Measurements from ENCODE around the gene PPFIBP1.

Gene PPFIBP1

GRCh38 chr12:27517546-27517945 is 6.5 kb upstream of the PPFIBP1 start:
- no peak overlapping the region for H3K4me3 ChIP-seq (replicated peaks in 1 of 2; ENCODE audit: low read depth in 2 of 2, low read length in 2 of 2)
- DNase-seq (ENCODE audit: low read depth in 2 of 2), result peak in 1 of 2 donors; percentile 42
- TF ChIP-seq CTCF (IDR thresholded peaks at IDR 0.05; ENCODE audit: low read depth, low read length), result no peak

GRCh38 chr12:27517961-27518665 is 5.9 kb upstream of the PPFIBP1 start:
- no peak for DNase-seq (ENCODE audit: low read depth in 2 of 2)
- H3K4me3 ChIP-seq (replicated peaks in 1 of 2; ENCODE audit: low read depth in 2 of 2, low read length in 2 of 2), result no peak overlapping the region
- no peak for TF ChIP-seq CTCF (IDR thresholded peaks at IDR 0.05; ENCODE audit: low read depth, low read length)

- DNase-seq (ENCODE audit: low read depth in 2 of 2), result peak; percentile 55 to 91
- no peak for TF ChIP-seq CTCF (IDR thresholded peaks at IDR 0.05; ENCODE audit: low read depth, low read length)
- H3K4me3 ChIP-seq (replicated peaks in 1 of 2; ENCODE audit: low read depth in 2 of 2, low read length in 2 of 2), result no peak overlapping the region
Observed at GRCh38 chr12:27521066-27521465, 2.9 kb upstream of the PPFIBP1 start.

GRCh38 chr12:27521981-27522380 is 2.0 kb upstream of the PPFIBP1 start:
- no peak for TF ChIP-seq CTCF (IDR thresholded peaks at IDR 0.05; ENCODE audit: low read depth, low read length)
- no peak overlapping the region for H3K4me3 ChIP-seq (replicated peaks in 1 of 2; ENCODE audit: low read depth in 2 of 2, low read length in 2 of 2)
- DNase-seq (ENCODE audit: low read depth in 2 of 2), result no peak

- H3K4me3 ChIP-seq (replicated peaks in 1 of 2; ENCODE audit: low read depth in 2 of 2, low read length in 2 of 2), result peak overlapping the region; percentile 76 to 83
- DNase-seq (ENCODE audit: low read depth in 2 of 2), result no peak
- no peak for TF ChIP-seq CTCF (IDR thresholded peaks at IDR 0.05; ENCODE audit: low read depth, low read length)
Observed at GRCh38 chr12:27523305-27523641, 733 bp upstream of the PPFIBP1 start.

GRCh38 chr12:27524494-27524835 is 459 bp downstream of the PPFIBP1 start:
- no peak for TF ChIP-seq CTCF (IDR thresholded peaks at IDR 0.05; ENCODE audit: low read depth, low read length)
- DNase-seq (ENCODE audit: low read depth in 2 of 2), result no peak
- peak overlapping the region; percentile 76 to 83 for H3K4me3 ChIP-seq (replicated peaks in 1 of 2; ENCODE audit: low read depth in 2 of 2, low read length in 2 of 2)

All from cardiac fibroblast (primary cell).